GM18868 (cell line): ENCODE measurements around the gene PHRF1.

Source experiments
- ATAC-seq: cut with Tn5 transposase; IDR thresholded peaks from one replicate; pipeline ENCODE4 v1.9.1; 2021; ENCODE audit warnings: mild to moderate bottlenecking, moderate library complexity; ENCODE audit not compliant: unreplicated experiment

PHRF1 gene

GRCh38 chr11:613369-613968 is 37.2 kb downstream of the PHRF1 start:
- ATAC-seq: no peak

GRCh38 chr11:614021-614622 is 37.9 kb downstream of the PHRF1 start:
- ATAC-seq: no peak

GRCh38 chr11:614623-615503 is 38.6 kb downstream of the PHRF1 start:
- no peak for ATAC-seq

GRCh38 chr11:615504-616319 is 39.4 kb downstream of the PHRF1 start, which contains the start of gene IRF7:
IRF7 (minus strand) TSS chr11:615950; CDS start chr11:615364, 586 bp downstream.
- peak; percentile 87 for ATAC-seq

- no peak for ATAC-seq
Measured at GRCh38 chr11:616320-617198, 40.3 kb downstream of the PHRF1 start.

- no peak for ATAC-seq
Measured at GRCh38 chr11:617199-617911, 41.1 kb downstream of the PHRF1 start.

GRCh38 chr11:617912-618682 is 41.8 kb downstream of the PHRF1 start:
- ATAC-seq: no peak

- no peak for ATAC-seq
Measured at GRCh38 chr11:618856-619627, 42.8 kb downstream of the PHRF1 start.

- no peak for ATAC-seq
Measured at GRCh38 chr11:619628-620050, 43.4 kb downstream of the PHRF1 start.

GRCh38 chr11:620201-620600 is 43.9 kb downstream of the PHRF1 start:
- ATAC-seq: no peak

GRCh38 chr11:620935-621814 is 44.9 kb downstream of the PHRF1 start:
- no peak for ATAC-seq

GRCh38 chr11:621838-622237 is 45.6 kb downstream of the PHRF1 start:
- no peak for ATAC-seq

- no peak for ATAC-seq
Measured at GRCh38 chr11:623349-623869, 47.1 kb downstream of the PHRF1 start.

GRCh38 chr11:623999-624704 is 47.9 kb downstream of the PHRF1 start:
- no peak for ATAC-seq

- no peak for ATAC-seq
Measured at GRCh38 chr11:624705-625635, 48.7 kb downstream of the PHRF1 start, which contains the start of gene CDHR5. CDHR5 (minus strand) TSS chr11:624955; CDS start chr11:624902, 53 bp downstream.
